ENCODE data around the gene ST6GALNAC2. TPM values are rescaled to one million over a fixed set of nuclear protein-coding genes. Genes with fewer than 3 reads are reported as not detected.

The ST6GALNAC2 gene
- total RNA-seq, 1 experiment from 2014 or later: 11.6 TPM

DNA sequence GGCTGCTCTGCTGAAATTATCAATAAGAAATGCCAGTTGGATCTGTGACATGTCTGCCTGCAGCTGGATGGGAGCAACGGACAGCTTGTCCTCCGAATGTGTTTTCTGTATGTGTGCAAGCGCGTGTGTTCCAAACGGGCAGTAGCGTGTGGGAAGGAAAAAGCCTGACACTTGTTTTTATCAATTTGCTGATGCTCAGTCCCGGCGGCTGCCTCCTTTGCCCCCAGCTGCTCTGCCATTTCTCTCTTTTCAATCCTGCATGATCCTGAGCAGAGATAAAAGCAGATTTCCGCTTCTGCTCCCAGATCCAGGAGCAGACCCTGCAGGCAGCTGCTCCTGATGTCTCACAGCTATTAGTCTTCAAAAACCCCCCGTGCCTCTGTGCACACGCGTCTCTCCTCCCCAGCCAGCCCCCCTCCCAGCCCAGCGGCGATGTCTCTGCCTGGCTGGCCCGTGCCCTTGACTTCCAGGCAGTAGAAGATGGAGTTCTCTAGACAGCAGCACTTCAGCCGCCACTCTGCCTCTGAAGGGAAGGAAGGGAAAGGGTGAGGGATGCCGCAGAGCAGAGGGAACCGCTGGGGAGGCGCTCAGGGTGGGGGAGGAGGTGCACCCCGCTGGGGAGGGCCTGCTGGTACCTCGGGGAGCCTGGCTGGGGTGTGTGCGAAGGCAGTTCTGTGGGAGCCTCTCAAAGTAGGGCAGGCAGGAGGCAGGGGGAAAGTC lies 41.7 kb downstream of the ST6GALNAC2 start:
- intact Hi-C loops (cut with micrococcal nuclease; ENCODE audit: unreplicated experiment): no loop called here
- CTCF ChIA-PET: interaction anchor here (0.7 kb wide), 1 partner anchor 94 kb away, joined by 3 read pairs; no protein-coding TSS in a partner anchor
- H3K36me3 Mint-ChIP-seq (ENCODE audit: insufficient read depth, unreplicated experiment): no peaks in the 10 kb centered on the region
- no peak for DNase-seq
- peaks cover 47% of the 10 kb centered on the region for H3K27me3 Mint-ChIP-seq (ENCODE audit: unreplicated experiment)
- H3K27ac Mint-ChIP-seq (ENCODE audit: unreplicated experiment): no peak overlapping the region
- no peaks in the 10 kb centered on the region for H3K9me3 Mint-ChIP-seq (ENCODE audit: low read depth, unreplicated experiment)
- H3K4me3 Mint-ChIP-seq (ENCODE audit: low read depth, unreplicated experiment): no peak overlapping the region
- no TSS peak for BruUV-seq (replicated peaks)
- TF ChIP-seq, protein P1, sequence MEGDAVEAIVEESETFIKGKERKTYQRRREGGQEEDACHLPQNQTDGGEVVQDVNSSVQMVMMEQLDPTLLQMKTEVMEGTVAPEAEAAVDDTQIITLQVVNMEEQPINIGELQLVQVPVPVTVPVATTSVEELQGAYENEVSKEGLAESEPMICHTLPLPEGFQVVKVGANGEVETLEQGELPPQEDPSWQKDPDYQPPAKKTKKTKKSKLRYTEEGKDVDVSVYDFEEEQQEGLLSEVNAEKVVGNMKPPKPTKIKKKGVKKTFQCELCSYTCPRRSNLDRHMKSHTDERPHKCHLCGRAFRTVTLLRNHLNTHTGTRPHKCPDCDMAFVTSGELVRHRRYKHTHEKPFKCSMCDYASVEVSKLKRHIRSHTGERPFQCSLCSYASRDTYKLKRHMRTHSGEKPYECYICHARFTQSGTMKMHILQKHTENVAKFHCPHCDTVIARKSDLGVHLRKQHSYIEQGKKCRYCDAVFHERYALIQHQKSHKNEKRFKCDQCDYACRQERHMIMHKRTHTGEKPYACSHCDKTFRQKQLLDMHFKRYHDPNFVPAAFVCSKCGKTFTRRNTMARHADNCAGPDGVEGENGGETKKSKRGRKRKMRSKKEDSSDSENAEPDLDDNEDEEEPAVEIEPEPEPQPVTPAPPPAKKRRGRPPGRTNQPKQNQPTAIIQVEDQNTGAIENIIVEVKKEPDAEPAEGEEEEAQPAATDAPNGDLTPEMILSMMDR (IDR thresholded peaks at IDR 0.05; ENCODE audit: unreplicated experiment): no peak
- no peaks in the 10 kb centered on the region for H3K4me1 Mint-ChIP-seq (ENCODE audit: low read depth, unreplicated experiment)

DNA sequence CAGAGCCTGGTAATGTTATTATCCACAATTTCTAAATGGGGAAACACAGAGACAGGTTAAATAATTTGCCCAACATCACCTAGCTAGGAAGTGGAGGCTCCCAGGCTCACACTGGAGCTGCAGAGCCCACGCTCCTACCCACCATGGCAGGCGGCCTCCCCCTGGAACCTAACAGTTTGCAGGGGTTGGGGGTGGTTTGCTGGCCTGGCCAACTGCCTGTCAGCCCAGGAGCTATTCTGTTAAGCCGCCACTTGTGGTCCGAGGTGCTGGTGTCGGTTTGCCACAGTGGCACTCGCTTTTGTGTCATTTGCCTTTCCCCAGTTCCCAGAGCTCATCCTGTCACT lies 42.2 kb downstream of the ST6GALNAC2 start:
- TF ChIP-seq, protein P1 (IDR thresholded peaks at IDR 0.05; ENCODE audit: unreplicated experiment): no peak
- no peaks in the 10 kb centered on the region for H3K36me3 Mint-ChIP-seq (ENCODE audit: insufficient read depth, unreplicated experiment)
- no peak overlapping the region for H3K4me3 Mint-ChIP-seq (ENCODE audit: low read depth, unreplicated experiment)
- intact Hi-C loops (cut with micrococcal nuclease; ENCODE audit: unreplicated experiment): no loop called here
- no peaks in the 10 kb centered on the region for H3K9me3 Mint-ChIP-seq (ENCODE audit: low read depth, unreplicated experiment)
- no peak overlapping the region for H3K27ac Mint-ChIP-seq (ENCODE audit: unreplicated experiment)
- BruUV-seq (replicated peaks): no TSS peak
- H3K4me1 Mint-ChIP-seq (ENCODE audit: low read depth, unreplicated experiment): no peaks in the 10 kb centered on the region
- DNase-seq: no peak
- H3K27me3 Mint-ChIP-seq (ENCODE audit: unreplicated experiment): peaks cover 53% of the 10 kb centered on the region
- CTCF ChIA-PET: interaction anchor here (0.7 kb wide), 1 partner anchor 93 kb away, joined by 3 read pairs; no protein-coding TSS in a partner anchor

DNA sequence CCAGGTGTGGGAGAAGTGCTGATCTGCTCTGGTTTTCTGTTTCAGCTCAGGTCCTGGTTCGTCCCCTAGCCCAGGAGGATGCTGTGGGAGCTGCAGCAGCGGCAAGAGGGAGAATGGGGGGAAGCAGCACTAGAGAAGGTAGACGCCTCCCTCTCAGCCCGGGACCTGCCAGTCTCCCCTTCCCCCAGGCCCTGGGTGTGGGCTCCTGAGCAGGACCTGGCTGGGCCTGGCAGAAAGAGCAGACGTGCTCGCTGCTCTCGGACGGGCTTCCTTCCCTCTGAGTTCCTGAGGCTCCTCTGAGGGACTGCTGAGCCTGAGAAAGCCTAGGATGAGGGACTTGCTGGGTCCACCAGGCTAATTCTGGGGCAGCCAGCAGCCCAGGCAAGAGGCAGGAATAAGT lies 42.7 kb downstream of the ST6GALNAC2 start:
- no peak overlapping the region for H3K27ac Mint-ChIP-seq (ENCODE audit: unreplicated experiment)
- no TSS peak for BruUV-seq (replicated peaks)
- no peak overlapping the region for H3K4me3 Mint-ChIP-seq (ENCODE audit: low read depth, unreplicated experiment)
- no peaks in the 10 kb centered on the region for H3K36me3 Mint-ChIP-seq (ENCODE audit: insufficient read depth, unreplicated experiment)
- peaks cover 56% of the 10 kb centered on the region for H3K27me3 Mint-ChIP-seq (ENCODE audit: unreplicated experiment)
- DNase-seq: no peak
- H3K9me3 Mint-ChIP-seq (ENCODE audit: low read depth, unreplicated experiment): no peaks in the 10 kb centered on the region
- TF ChIP-seq, protein P1 (IDR thresholded peaks at IDR 0.05; ENCODE audit: unreplicated experiment): no peak
- H3K4me1 Mint-ChIP-seq (ENCODE audit: low read depth, unreplicated experiment): no peaks in the 10 kb centered on the region
- intact Hi-C loops (cut with micrococcal nuclease; ENCODE audit: unreplicated experiment): no loop called here
- CTCF ChIA-PET: no interaction called here

DNA sequence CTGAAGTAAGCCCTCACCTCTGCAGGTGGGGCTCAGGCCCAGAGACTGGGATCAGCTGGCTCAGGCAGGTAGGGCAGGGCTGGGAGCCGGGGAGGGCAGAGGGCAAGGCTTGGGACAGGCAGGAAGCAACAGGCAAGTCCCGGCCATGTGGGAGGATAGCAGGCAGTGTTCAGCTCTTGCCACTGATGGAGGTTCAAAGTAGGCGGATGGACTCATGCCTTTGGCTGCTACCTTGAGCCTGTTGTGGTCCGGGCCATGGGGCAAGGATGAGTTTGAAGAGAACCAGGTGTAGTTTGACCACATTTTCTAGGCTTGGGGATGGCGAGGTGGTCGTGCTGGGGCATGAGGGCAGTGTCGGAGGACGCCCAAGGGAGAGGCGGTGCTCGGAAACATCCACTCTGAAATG lies 43.1 kb downstream of the ST6GALNAC2 start:
- Mint-ChIP-seq H3K36me3 (ENCODE audit: insufficient read depth, unreplicated experiment) (no peaks in the 10 kb centered on the region), H3K9me3 (ENCODE audit: low read depth, unreplicated experiment) (no peaks in the 10 kb centered on the region), H3K4me1 (ENCODE audit: low read depth, unreplicated experiment) (no peaks in the 10 kb centered on the region), H3K27ac (ENCODE audit: unreplicated experiment) (no peak overlapping the region), H3K4me3 (ENCODE audit: low read depth, unreplicated experiment) (no peak overlapping the region), H3K27me3 (ENCODE audit: unreplicated experiment) (peaks cover 60% of the 10 kb centered on the region)
- TF ChIP-seq, protein P1 (IDR thresholded peaks at IDR 0.05; ENCODE audit: unreplicated experiment): no peak
- intact Hi-C loops (cut with micrococcal nuclease; ENCODE audit: unreplicated experiment): no loop called here
- CTCF ChIA-PET: no interaction called here
- no peak for DNase-seq
- no TSS peak for BruUV-seq (replicated peaks)
